Sigmoid colon (tissue), 4 donors: Measurements from ENCODE around the gene HS1BP3.
A peak's percentile ranks its signal among the peaks of the same experiment; 100 is the strongest.

ENCODE experiments used
- CTCF ChIP-seq, 4 experiments: fragments of 450-650 bp in 3 of 4; fragments of 200-600 bp in 1 of 4; IDR thresholded peaks; one replicate each; pipeline ENCODE4 v1.5.1; 2016 to 2019; ENCODE audit warnings: antibody characterized with exemption in 4 of 4, mild to moderate bottlenecking in 3 of 4, moderate library complexity in 2 of 4
- EP300 ChIP-seq, 4 donors: sonication (generic); formaldehyde crosslinking; IDR thresholded peaks; one replicate each; pipeline ENCODE4 v1.6.1; 2017; ENCODE audit warnings: antibody characterized with exemption in 4 of 4
- POLR2A ChIP-seq, 2 donors: fragments of 450-650 bp; IDR thresholded peaks; one replicate each; pipeline ENCODE4 v1.6.1; 2016; ENCODE audit warnings: antibody characterized with exemption in 2 of 2, mild to moderate bottlenecking in 2 of 2, moderate library complexity in 2 of 2
- POLR2AphosphoS5 ChIP-seq, 4 donors: sonication (generic); formaldehyde crosslinking; IDR thresholded peaks; one replicate each; pipeline ENCODE4 v1.6.1; 2017; ENCODE audit warnings: antibody characterized with exemption in 4 of 4

- TF ChIP-seq POLR2A (IDR thresholded peaks at IDR 0.05) (no peak), CTCF (IDR thresholded peaks at IDR 0.05) (no peak), POLR2AphosphoS5 (IDR thresholded peaks at IDR 0.05) (peak in 3 of 4 donors; percentile 24 to 57 (median 46)), EP300 (IDR thresholded peaks at IDR 0.05) (peak in 1 of 4 donors; percentile 39)
These were observed 51.8 kb downstream of the HS1BP3 start for GRCh38 chr2:20599001-20599600.
